HG03571 (cell line): ENCODE data around the gene SMAD6.
"Not testable (repeated sequence)": the region's sequence is repeated elsewhere in the genome, so short reads cannot be mapped to it uniquely, and the experiment has no call there.

ENCODE experiments used
- ATAC-seq: cut with Tn5 transposase; IDR thresholded peaks from one replicate; pipeline ENCODE4 v1.9.1; 2021; ENCODE audit not compliant: unreplicated experiment

The SMAD6 gene

DNA sequence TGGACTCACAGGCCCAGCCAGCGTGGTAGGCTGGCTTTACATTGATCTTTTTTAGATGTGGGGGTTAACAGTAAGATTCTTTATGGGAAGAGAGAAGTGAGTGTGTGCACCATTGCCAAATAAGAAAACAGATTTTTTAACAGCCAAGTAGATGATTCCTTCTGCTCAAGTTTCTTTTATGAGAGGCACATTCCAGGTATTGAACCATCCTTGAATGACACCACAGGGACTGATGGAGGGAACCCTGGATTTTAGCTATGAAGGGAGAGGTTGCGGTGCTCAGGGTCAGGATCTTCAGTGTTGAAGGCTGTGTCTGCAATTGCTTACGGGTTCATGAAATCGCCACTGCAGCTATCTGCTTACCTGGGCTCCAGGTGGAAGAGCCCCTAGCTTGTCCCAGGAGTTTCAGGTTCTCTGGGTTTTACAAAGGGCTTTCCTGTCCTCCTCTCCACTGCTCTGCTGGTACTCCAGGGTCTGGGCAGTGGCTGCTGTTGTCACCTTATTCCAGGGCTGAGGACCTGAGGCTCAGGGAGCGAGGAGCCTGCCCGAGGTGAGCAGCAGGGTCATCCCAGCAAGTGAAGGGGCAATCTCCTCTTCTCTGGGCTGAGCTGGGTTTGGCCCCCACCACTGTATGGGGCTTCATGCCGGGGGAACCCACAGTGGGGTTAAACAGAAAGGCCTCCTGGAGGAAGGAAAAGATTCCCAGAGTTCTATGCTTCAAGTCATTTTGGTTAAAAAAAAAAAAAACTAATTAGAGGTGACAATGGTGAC lies 53.4 kb downstream of the SMAD6 start:
- no peak for ATAC-seq

DNA sequence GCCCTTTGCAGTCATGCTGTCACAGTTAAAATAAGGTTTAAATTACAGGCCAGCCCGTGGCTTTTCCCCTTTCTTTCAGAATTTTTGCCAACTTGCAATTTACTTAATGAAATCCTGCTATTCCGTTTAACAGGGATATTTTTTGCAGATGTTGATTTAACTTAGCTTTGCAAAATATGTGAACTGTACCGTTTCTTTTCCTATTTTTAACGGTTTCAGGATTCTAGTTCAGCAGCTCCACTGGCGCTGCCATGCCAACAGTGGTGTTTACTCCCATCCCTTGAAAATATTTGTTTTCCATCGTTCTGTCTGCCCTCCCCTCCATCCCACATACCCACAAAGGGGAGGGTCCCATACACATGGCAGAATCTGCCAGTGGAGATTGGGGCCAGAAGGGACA lies 54.3 kb downstream of the SMAD6 start:
- ATAC-seq: no peak

DNA sequence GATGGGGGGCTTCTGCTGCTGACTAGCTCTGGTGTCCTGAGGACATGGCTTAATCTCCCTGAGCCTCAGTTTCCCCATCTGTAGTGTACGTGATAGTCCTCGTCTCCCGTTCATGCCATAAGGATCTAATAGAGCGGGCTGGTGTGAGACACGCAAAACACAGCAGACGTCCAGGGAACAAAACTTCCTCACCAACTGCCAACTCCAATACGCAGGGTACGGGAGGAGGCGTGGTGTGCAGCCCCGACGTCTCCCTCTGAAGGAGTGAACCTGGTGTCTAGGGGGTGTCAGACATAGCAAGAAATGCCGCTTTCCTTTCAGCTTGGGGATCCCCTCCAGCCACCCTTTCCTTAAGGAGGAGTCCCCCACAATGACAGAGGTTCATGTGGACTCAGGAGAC lies 55.0 kb downstream of the SMAD6 start:
- ATAC-seq: no peak

- ATAC-seq: no peak
Observed at GRCh38 chr15:66757521-66757920, 55.5 kb downstream of the SMAD6 start.

GRCh38 chr15:66758217-66758616 lies 56.2 kb downstream of the SMAD6 start:
- ATAC-seq: not testable (repeated sequence)

DNA sequence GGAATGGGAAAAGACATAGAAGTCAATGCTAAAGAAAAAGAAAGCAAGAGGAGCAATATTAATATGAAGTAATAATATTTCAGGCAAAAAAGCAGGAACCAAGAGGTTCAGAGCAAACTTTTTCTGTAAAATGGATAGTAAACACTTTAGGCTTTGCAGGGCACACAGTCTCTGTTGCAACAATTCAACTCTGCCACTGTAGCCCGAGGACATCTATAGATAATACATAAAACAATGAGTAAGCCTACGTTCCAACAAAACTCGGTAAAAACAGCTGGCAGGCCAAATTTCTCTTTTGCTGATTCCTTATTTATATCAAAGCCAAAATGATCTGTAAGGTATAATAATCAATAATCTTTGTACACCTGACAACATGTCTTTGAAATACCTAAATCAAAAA lies 56.8 kb downstream of the SMAD6 start:
- no peak for ATAC-seq

DNA sequence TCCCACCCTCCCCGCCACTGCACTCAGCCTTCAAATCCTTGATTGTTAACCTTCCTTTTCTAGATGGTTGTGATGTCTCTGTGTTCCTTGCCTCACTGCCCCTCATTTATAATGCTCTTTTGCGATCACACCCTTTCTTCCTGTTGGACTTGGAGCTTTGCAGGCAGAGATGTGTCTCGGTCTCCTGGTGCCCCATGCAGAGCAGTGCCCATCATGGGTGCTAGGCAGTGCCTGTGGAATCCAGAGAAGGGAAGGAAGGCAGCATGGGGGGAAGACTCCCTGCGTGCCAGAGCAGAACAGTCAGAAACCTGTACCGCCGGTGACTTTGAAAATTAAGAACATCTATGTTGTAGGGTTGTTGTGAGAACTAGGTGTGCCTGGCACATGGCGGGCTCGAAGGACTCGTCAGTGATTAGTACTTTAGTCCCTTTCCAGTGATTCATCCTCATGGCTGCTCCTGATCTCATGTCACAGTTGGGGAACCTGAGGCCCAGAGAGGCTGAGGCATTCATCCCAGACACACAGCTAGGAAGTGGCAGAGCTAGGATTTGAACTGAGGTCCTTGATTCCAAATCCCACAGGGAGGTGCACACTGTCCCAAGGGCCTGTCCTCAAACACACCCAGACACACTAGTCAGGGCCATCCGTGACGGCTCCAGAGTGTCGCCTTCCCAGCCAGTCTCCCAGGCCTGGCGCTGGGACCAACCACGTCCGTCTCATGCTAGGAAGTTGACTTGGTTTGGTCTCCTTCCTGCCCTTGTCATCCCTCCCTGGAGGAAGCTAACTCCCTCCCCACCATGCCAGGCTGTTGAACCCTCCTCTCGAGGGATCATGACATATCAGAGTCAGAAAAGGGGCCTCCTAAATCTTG lies 58.3 kb downstream of the SMAD6 start:
- ATAC-seq: no peak

GRCh38 chr15:66760968-66761725 lies 59.1 kb downstream of the SMAD6 start:
- no peak for ATAC-seq

- ATAC-seq: no peak
Observed at GRCh38 chr15:66761726-66762595, 59.9 kb downstream of the SMAD6 start.

GRCh38 chr15:66763186-66764071 lies 61.4 kb downstream of the SMAD6 start:
- no peak for ATAC-seq

DNA sequence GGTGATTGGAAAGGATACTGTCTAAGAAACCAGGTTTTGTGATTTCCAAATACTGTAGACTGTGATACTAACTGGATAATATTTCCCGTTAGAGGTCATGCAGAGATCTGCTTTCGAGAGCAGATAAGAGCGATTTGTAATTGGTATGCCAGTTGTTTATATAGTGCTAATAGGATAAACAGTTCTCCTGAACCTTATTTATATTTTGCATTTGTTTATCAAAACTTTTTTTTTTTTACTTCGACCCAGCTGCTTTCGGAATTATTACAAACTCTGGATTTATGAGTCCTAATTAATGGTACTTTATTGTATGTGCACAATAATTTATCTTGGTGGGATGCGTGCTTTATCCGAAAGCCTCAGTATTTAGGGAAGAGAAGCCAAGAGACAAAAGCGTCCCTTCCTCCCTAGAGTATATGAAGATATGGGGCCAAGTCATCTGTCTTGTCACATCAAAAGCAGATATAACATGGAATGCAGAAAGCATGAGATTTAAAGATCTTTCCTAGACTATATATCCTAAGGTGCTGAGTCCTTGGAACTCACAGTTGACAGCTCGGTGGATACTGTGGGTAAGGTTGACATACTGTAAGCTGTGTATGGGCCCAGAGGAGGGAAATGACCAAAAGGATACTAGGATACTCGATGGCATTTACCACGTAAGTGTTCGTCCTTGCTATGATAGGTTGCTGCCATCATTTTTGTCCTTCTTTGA lies 62.2 kb downstream of the SMAD6 start:
- ATAC-seq: no peak

DNA sequence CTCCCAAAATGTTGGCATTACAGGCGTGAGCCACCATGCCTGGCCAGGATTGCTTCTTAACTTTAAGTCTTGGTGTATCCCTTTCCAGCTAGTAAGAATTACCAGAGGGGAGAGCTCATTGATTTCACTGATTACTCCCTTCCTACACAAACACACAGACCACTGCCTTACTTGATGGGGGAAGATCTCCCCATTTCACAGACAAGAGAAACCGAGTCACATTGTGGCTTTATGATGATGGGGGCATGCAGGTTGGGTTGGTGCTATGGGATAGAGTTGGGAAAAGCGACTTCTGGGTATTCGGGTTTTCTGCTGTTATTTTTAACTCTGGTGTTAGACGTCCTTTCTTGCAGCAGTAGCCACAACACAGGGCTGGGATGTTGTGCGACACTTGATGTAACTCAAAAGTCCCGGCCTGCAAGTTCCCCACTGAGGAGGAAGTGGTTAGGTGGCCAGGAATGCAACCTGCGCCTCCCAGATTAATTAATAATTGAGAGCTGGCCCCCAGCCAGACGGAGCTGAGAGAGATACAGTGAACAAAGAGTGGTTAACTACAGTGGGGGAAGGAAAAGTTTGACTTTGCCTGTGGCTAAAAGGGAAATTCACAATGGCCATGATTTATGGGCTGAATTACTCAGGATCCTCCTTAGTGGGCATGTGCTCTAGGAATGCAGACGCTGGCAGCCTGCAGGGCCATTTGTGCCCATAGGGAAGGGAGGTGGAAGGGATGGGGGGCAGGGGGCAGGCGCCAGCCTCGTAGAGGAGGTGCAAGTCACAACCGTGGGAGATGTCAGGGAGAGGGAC lies 63.6 kb downstream of the SMAD6 start:
- peak; percentile 73 for ATAC-seq

- ATAC-seq: no peak
Observed at GRCh38 chr15:66766282-66767230, 64.5 kb downstream of the SMAD6 start.

GRCh38 chr15:66767240-66767659 lies 65.2 kb downstream of the SMAD6 start:
- ATAC-seq: no peak

GRCh38 chr15:66768987-66769386 lies 67.0 kb downstream of the SMAD6 start:
- ATAC-seq: no peak

GRCh38 chr15:66770518-66771350 lies 68.7 kb downstream of the SMAD6 start:
- no peak for ATAC-seq
